Measurements from ENCODE around the gene SEMA4G.
"Not testable (repeated sequence)": the region's sequence is repeated elsewhere in the genome, so short reads cannot be mapped to it uniquely, and the experiment has no call there.

The SEMA4G gene

GRCh38 chr10:100970914-100971811 is 1.9 kb downstream of the SEMA4G start:
- DNase-seq, result no peak

GRCh38 chr10:100972115-100972903 is 3.0 kb downstream of the SEMA4G start:
- DNase-seq, result no peak

- DNase-seq, result no peak
Observed at GRCh38 chr10:100972904-100973535, 3.7 kb downstream of the SEMA4G start.

GRCh38 chr10:100975397-100975796 is 6.1 kb downstream of the SEMA4G start:
- not testable (repeated sequence) for DNase-seq

GRCh38 chr10:100976906-100977305 is 7.6 kb downstream of the SEMA4G start:
- DNase-seq, result no peak

GRCh38 chr10:100977436-100977835 is 8.1 kb downstream of the SEMA4G start:
- no peak for DNase-seq

GRCh38 chr10:100978121-100978900 is 9.0 kb downstream of the SEMA4G start:
- DNase-seq, result no peak

GRCh38 chr10:100978901-100979195 is 9.5 kb downstream of the SEMA4G start:
- no peak for DNase-seq

- DNase-seq, result no peak
Observed at GRCh38 chr10:100979791-100980272, 10.5 kb downstream of the SEMA4G start.

- no peak for DNase-seq
Observed at GRCh38 chr10:100980311-100980710, 11.0 kb downstream of the SEMA4G start.

GRCh38 chr10:100980711-100981110 is 11.4 kb downstream of the SEMA4G start:
- no peak for DNase-seq

- DNase-seq, result no peak
Observed at GRCh38 chr10:100981178-100981772, 12.0 kb downstream of the SEMA4G start.

GRCh38 chr10:100982916-100983830 is 13.9 kb downstream of the SEMA4G start:
- DNase-seq, result no peak

GRCh38 chr10:100983868-100984671 is 14.8 kb downstream of the SEMA4G start:
- no peak for DNase-seq

- DNase-seq, result no peak
Observed at GRCh38 chr10:100984672-100985177, 15.4 kb downstream of the SEMA4G start.

GRCh38 chr10:100985336-100985735 is 16.0 kb downstream of the SEMA4G start:
- no peak for DNase-seq

- DNase-seq, result no peak
Observed at GRCh38 chr10:100986623-100986951, 17.3 kb downstream of the SEMA4G start.

GRCh38 chr10:100986952-100987684 is 17.8 kb downstream of the SEMA4G start, which contains the start of the genes MRPL43 and TWNK:
Gene MRPL43 (minus strand): TSS chr10:100987497. CDS start chr10:100987443, 54 bp downstream.
Gene TWNK (plus strand): TSS chr10:100987543. CDS start chr10:100988211, 668 bp downstream.
- peak; percentile 72 to 83 for DNase-seq

GRCh38 chr10:100987685-100988049 is 18.4 kb downstream of the SEMA4G start:
- no peak for DNase-seq

Measured in SHP77 (cell line).